T-helper 1 cell treated with Interleukin-12 subunit alpha and Interleukin-12 subunit beta and Interleukin-4 antibody, amounts not matched to agents 30 μg/mL and 1 μg/mL, for 36 hours (primary cell): ENCODE measurements around the gene DIAPH2.

Experiments
- H3K27ac Mint-ChIP-seq: one replicate; pipeline ENCODE4 v1.8.0; 2021; ENCODE audit warnings: mild to moderate bottlenecking, mixed read lengths
- H3K27me3 Mint-ChIP-seq: one replicate; pipeline ENCODE4 v1.8.0; 2021; ENCODE audit warnings: low read depth, mixed read lengths
- H3K36me3 Mint-ChIP-seq: one replicate; pipeline ENCODE4 v1.8.0; 2021; ENCODE audit warnings: low read depth, mixed read lengths
- H3K4me1 Mint-ChIP-seq: one replicate; pipeline ENCODE4 v1.8.0; 2021; ENCODE audit warnings: low read depth, mixed read lengths
- H3K4me3 Mint-ChIP-seq: one replicate; pipeline ENCODE4 v1.8.0; 2021; ENCODE audit warnings: mild to moderate bottlenecking, moderate library complexity, mixed read lengths
- H3K9me3 Mint-ChIP-seq: one replicate; pipeline ENCODE4 v1.8.0; 2021; ENCODE audit warnings: mixed read lengths

DIAPH2 gene

GRCh38 chrX:96906741-96907140 lies 222.1 kb downstream of the DIAPH2 start:
- Mint-ChIP-seq H3K9me3 (no peaks in the 10 kb centered on the region), H3K27ac (no peak overlapping the region), H3K4me3 (no peak overlapping the region), H3K36me3 (no peaks in the 10 kb centered on the region), H3K27me3 (no peaks in the 10 kb centered on the region), H3K4me1 (no peaks in the 10 kb centered on the region)

GRCh38 chrX:96907516-96908272 lies 223.1 kb downstream of the DIAPH2 start:
- H3K36me3 Mint-ChIP-seq: no peaks in the 10 kb centered on the region
- H3K4me3 Mint-ChIP-seq: no peak overlapping the region
- no peaks in the 10 kb centered on the region for H3K4me1 Mint-ChIP-seq
- no peaks in the 10 kb centered on the region for H3K27me3 Mint-ChIP-seq
- no peaks in the 10 kb centered on the region for H3K9me3 Mint-ChIP-seq
- H3K27ac Mint-ChIP-seq: no peak overlapping the region

- H3K9me3 Mint-ChIP-seq: no peaks in the 10 kb centered on the region
- H3K27ac Mint-ChIP-seq: no peak overlapping the region
- no peaks in the 10 kb centered on the region for H3K36me3 Mint-ChIP-seq
- H3K4me3 Mint-ChIP-seq: no peak overlapping the region
- no peaks in the 10 kb centered on the region for H3K27me3 Mint-ChIP-seq
- H3K4me1 Mint-ChIP-seq: no peaks in the 10 kb centered on the region
Measured at GRCh38 chrX:96909291-96909690, 224.6 kb downstream of the DIAPH2 start.

- Mint-ChIP-seq H3K36me3 (no peaks in the 10 kb centered on the region), H3K9me3 (no peaks in the 10 kb centered on the region), H3K4me3 (no peak overlapping the region), H3K27me3 (no peaks in the 10 kb centered on the region), H3K27ac (no peak overlapping the region), H3K4me1 (no peaks in the 10 kb centered on the region)
Measured at GRCh38 chrX:96918864-96919263, 234.2 kb downstream of the DIAPH2 start.

GRCh38 chrX:96919672-96920071 lies 235.0 kb downstream of the DIAPH2 start:
- Mint-ChIP-seq H3K27ac (no peak overlapping the region), H3K4me1 (no peaks in the 10 kb centered on the region), H3K36me3 (no peaks in the 10 kb centered on the region), H3K9me3 (no peaks in the 10 kb centered on the region), H3K27me3 (no peaks in the 10 kb centered on the region), H3K4me3 (no peak overlapping the region)

- H3K4me1 Mint-ChIP-seq: no peaks in the 10 kb centered on the region
- no peaks in the 10 kb centered on the region for H3K9me3 Mint-ChIP-seq
- H3K27me3 Mint-ChIP-seq: no peaks in the 10 kb centered on the region
- H3K36me3 Mint-ChIP-seq: peaks cover 2% of the 10 kb centered on the region
- no peak overlapping the region for H3K27ac Mint-ChIP-seq
- H3K4me3 Mint-ChIP-seq: no peak overlapping the region
Measured at GRCh38 chrX:96924581-96924980, 239.9 kb downstream of the DIAPH2 start.

GRCh38 chrX:96929036-96929435 lies 244.4 kb downstream of the DIAPH2 start:
- no peaks in the 10 kb centered on the region for H3K27me3 Mint-ChIP-seq
- no peak overlapping the region for H3K4me3 Mint-ChIP-seq
- H3K4me1 Mint-ChIP-seq: no peaks in the 10 kb centered on the region
- no peaks in the 10 kb centered on the region for H3K9me3 Mint-ChIP-seq
- no peak overlapping the region for H3K27ac Mint-ChIP-seq
- H3K36me3 Mint-ChIP-seq: peaks cover 2% of the 10 kb centered on the region

GRCh38 chrX:96957718-96958117 lies 273.1 kb downstream of the DIAPH2 start:
- H3K27ac Mint-ChIP-seq: no peak overlapping the region
- no peak overlapping the region for H3K4me3 Mint-ChIP-seq
- H3K27me3 Mint-ChIP-seq: no peaks in the 10 kb centered on the region
- peaks cover 19% of the 10 kb centered on the region for H3K36me3 Mint-ChIP-seq
- peaks cover 14% of the 10 kb centered on the region for H3K9me3 Mint-ChIP-seq
- H3K4me1 Mint-ChIP-seq: no peaks in the 10 kb centered on the region

GRCh38 chrX:96971812-96972211 lies 287.2 kb downstream of the DIAPH2 start:
- H3K4me1 Mint-ChIP-seq: no peaks in the 10 kb centered on the region
- peaks cover 4% of the 10 kb centered on the region for H3K36me3 Mint-ChIP-seq
- no peak overlapping the region for H3K4me3 Mint-ChIP-seq
- H3K27ac Mint-ChIP-seq: no peak overlapping the region
- peaks cover 3% of the 10 kb centered on the region for H3K9me3 Mint-ChIP-seq
- H3K27me3 Mint-ChIP-seq: no peaks in the 10 kb centered on the region

GRCh38 chrX:96978906-96979305 lies 294.3 kb downstream of the DIAPH2 start:
- Mint-ChIP-seq H3K4me1 (no peaks in the 10 kb centered on the region), H3K27me3 (no peaks in the 10 kb centered on the region), H3K27ac (no peak overlapping the region), H3K4me3 (no peak overlapping the region), H3K36me3 (no peaks in the 10 kb centered on the region), H3K9me3 (no peaks in the 10 kb centered on the region)

GRCh38 chrX:96979766-96980165 lies 295.1 kb downstream of the DIAPH2 start:
- Mint-ChIP-seq H3K36me3 (no peaks in the 10 kb centered on the region), H3K4me3 (no peak overlapping the region), H3K27ac (no peak overlapping the region), H3K9me3 (no peaks in the 10 kb centered on the region), H3K4me1 (no peaks in the 10 kb centered on the region), H3K27me3 (no peaks in the 10 kb centered on the region)

GRCh38 chrX:96982161-96982560 lies 297.5 kb downstream of the DIAPH2 start:
- Mint-ChIP-seq H3K4me1 (no peaks in the 10 kb centered on the region), H3K4me3 (no peak overlapping the region), H3K27me3 (no peaks in the 10 kb centered on the region), H3K9me3 (no peaks in the 10 kb centered on the region), H3K36me3 (no peaks in the 10 kb centered on the region), H3K27ac (no peak overlapping the region)

GRCh38 chrX:96984538-96984937 lies 299.9 kb downstream of the DIAPH2 start:
- Mint-ChIP-seq H3K27ac (no peak overlapping the region), H3K4me3 (no peak overlapping the region), H3K27me3 (no peaks in the 10 kb centered on the region), H3K36me3 (no peaks in the 10 kb centered on the region), H3K9me3 (no peaks in the 10 kb centered on the region), H3K4me1 (no peaks in the 10 kb centered on the region)

- Mint-ChIP-seq H3K4me3 (no peak overlapping the region), H3K4me1 (no peaks in the 10 kb centered on the region), H3K27me3 (no peaks in the 10 kb centered on the region), H3K9me3 (no peaks in the 10 kb centered on the region), H3K27ac (no peak overlapping the region), H3K36me3 (no peaks in the 10 kb centered on the region)
Measured at GRCh38 chrX:96985046-96985445, 300.4 kb downstream of the DIAPH2 start.

- H3K9me3 Mint-ChIP-seq: no peaks in the 10 kb centered on the region
- H3K4me3 Mint-ChIP-seq: no peak overlapping the region
- no peak overlapping the region for H3K27ac Mint-ChIP-seq
- no peaks in the 10 kb centered on the region for H3K36me3 Mint-ChIP-seq
- no peaks in the 10 kb centered on the region for H3K27me3 Mint-ChIP-seq
- no peaks in the 10 kb centered on the region for H3K4me1 Mint-ChIP-seq
Measured at GRCh38 chrX:96987228-96987627, 302.6 kb downstream of the DIAPH2 start.
